A673 (cell line): ENCODE measurements around the gene OR51M1. TPM values are rescaled to one million over a fixed set of nuclear protein-coding genes. Genes with fewer than 3 reads are reported as not detected.

Source experiments
- BruUV-seq: library from RNA; stranded (reverse); fragments of 400-500 nt; replicated peaks from 2 replicates; lab custom pipeline; 2021; lab: Mats Ljungman, UMichigan
- CTCF ChIA-PET: fragments of 300-600 bp; sonication (Branson Sonifier 250); formaldehyde crosslinking; loops from one replicate; lab custom pipeline; 2022; ENCODE audit warnings: antibody characterized with exemption; lab: Charles Lee
- POLR2A ChIA-PET: fragments of 300-600 bp; sonication (Branson Sonifier 250); formaldehyde crosslinking; loops from one replicate; lab custom pipeline; 2022; ENCODE audit warnings: antibody characterized with exemption; ENCODE audit not compliant: low non-redundant PET; lab: Charles Lee
- DNase-seq: peaks from one replicate; pipeline ENCODE4 v3.0.0-alpha.2; 2015; ENCODE audit warnings: low spot score
- H3K27ac ChIP-seq: fragments of 200-600 bp; sonication (generic); 2 replicates; pipeline ENCODE4 v1.5.1; 2016; ENCODE audit warnings: mixed run types, low read depth, mild to moderate bottlenecking, mixed read lengths, antibody characterized with exemption, low read length; ENCODE audit not compliant: poor library complexity, severe bottlenecking
- H3K27me3 ChIP-seq: fragments of 200-600 bp; sonication (generic); replicated peaks from 2 replicates; pipeline ENCODE4 v1.6.1; 2017; ENCODE audit warnings: mixed run types, low read depth, mild to moderate bottlenecking, mixed read lengths, antibody characterized with exemption, low read length; ENCODE audit not compliant: insufficient read depth, poor library complexity
- H3K36me3 ChIP-seq: fragments of 200-600 bp; sonication (generic); 2 replicates; pipeline ENCODE4 v1.6.1; 2016; ENCODE audit warnings: mixed run types, mild to moderate bottlenecking, mixed read lengths, antibody characterized with exemption, low read length; ENCODE audit not compliant: insufficient read depth, poor library complexity, severe bottlenecking
- H3K4me1 ChIP-seq: fragments of 200-600 bp; sonication (generic); 2 replicates; pipeline ENCODE4 v1.6.1; 2017; ENCODE audit warnings: mixed run types, mild to moderate bottlenecking, mixed read lengths, antibody characterized with exemption, low read length; ENCODE audit not compliant: insufficient read depth, poor library complexity, severe bottlenecking
- H3K4me3 ChIP-seq: fragments of 200-600 bp; sonication (generic); 2 replicates; pipeline ENCODE4 v1.5.1; 2016; ENCODE audit warnings: low read depth, mixed run types, mild to moderate bottlenecking, mixed read lengths, low read length; ENCODE audit not compliant: poor library complexity, severe bottlenecking
- H3K9me3 ChIP-seq: fragments of 200-600 bp; sonication (generic); 2 replicates; pipeline ENCODE4 v1.6.1; 2016; ENCODE audit warnings: mixed run types, low read depth, mild to moderate bottlenecking, mixed read lengths, antibody characterized with exemption, low read length; ENCODE audit not compliant: poor library complexity, severe bottlenecking
- EZH2 ChIP-seq: fragments of 200-600 bp; sonication (generic); IDR thresholded peaks from 2 replicates; pipeline ENCODE4 v1.6.1; 2017; ENCODE audit warnings: borderline replicate concordance, low read depth, mild to moderate bottlenecking, mixed read lengths, antibody characterized with exemption, low read length; ENCODE audit not compliant: poor library complexity, severe bottlenecking
- intact Hi-C: fragments of 100-400 bp; cut with micrococcal nuclease; formaldehyde crosslinking; loops from one replicate; pipeline ENCODE4 v1.10.0; 2022; ENCODE audit not compliant: unreplicated experiment
- total RNA-seq: library from RNA; stranded (reverse); gene quantifications from 2 replicates; pipeline ENCODE4 v1.2.3, GENCODE V29; 2021
- TF ChIP-seq, protein P1 (sequence below): fragments of 300-800, 200-600 bp; sonication (generic); conservative IDR thresholded peaks from 2 replicates; pipeline ENCODE4 v1.5.1; 2017; ENCODE audit warnings: low read depth, mild to moderate bottlenecking, antibody characterized with exemption, low read length, moderate library complexity, mixed read lengths

Gene OR51M1
- total RNA-seq, 1 experiment from 2014 or later = not detected

DNA sequence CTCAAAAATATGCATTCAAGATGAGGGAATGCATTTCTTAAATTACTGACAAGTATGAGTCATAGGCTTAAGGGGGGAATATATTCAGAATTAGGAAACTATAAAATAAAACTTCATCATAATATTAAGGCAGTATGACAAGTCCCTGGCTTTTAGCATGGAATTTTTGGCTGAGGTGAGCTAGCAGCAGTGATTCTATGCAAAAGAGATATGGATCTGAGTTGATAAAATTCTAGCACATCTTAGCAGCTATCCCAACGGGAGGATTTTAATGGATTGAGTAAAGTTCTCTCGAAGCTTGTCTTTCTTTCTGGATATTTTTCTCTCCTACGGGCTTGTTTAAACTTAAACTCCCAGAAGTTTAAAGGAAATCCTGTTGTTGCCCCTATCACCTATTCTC, 39.5 kb downstream of the OR51M1 start:
- POLR2A ChIA-PET = no interaction called here
- Histone ChIP-seq H3K4me1 (no peaks in the 10 kb centered on the region), H3K27me3 (no peaks in the 10 kb centered on the region), H3K27ac (no peak overlapping the region), H3K36me3 (no peaks in the 10 kb centered on the region), H3K9me3 (no peaks in the 10 kb centered on the region), H3K4me3 (no peak overlapping the region)
- TF ChIP-seq EZH2 = no peak
- TF ChIP-seq, protein P1, sequence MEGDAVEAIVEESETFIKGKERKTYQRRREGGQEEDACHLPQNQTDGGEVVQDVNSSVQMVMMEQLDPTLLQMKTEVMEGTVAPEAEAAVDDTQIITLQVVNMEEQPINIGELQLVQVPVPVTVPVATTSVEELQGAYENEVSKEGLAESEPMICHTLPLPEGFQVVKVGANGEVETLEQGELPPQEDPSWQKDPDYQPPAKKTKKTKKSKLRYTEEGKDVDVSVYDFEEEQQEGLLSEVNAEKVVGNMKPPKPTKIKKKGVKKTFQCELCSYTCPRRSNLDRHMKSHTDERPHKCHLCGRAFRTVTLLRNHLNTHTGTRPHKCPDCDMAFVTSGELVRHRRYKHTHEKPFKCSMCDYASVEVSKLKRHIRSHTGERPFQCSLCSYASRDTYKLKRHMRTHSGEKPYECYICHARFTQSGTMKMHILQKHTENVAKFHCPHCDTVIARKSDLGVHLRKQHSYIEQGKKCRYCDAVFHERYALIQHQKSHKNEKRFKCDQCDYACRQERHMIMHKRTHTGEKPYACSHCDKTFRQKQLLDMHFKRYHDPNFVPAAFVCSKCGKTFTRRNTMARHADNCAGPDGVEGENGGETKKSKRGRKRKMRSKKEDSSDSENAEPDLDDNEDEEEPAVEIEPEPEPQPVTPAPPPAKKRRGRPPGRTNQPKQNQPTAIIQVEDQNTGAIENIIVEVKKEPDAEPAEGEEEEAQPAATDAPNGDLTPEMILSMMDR = no peak
- CTCF ChIA-PET = no interaction called here
- DNase-seq = no peak
- BruUV-seq = no TSS peak
- intact Hi-C loops = no loop called here

DNA sequence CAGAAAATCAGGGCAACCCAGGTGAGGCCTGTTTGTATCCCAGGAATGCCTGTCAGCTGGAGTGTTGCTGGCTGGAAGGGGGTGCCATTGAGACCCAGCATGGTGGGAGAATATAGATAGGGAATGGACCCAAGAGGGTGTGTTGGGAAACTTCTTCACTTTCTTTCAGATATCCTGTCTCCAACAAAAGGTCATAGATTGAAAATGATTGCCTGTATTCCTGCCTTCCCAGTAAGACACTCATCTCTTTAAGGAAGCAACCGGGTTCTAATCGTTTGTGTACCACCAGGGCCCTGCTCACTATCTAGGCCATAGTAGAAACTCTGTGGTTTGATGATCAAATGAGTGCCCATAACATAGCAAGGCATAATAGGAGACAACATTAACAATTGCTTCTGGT, 57.8 kb downstream of the OR51M1 start, which contains the start of gene OR51I1:
TSS of gene OR51I1 (minus strand) at position 101 of the 400 bp plus-strand sequence. CDS start at position 101, 0 bp downstream.
- Histone ChIP-seq H3K36me3 (no peaks in the 10 kb centered on the region), H3K27ac (no peak within 1 kb of the TSS), H3K4me3 (no peak within 1 kb of the TSS), H3K4me1 (no peaks in the 10 kb centered on the region), H3K27me3 (no peaks in the 10 kb centered on the region), H3K9me3 (no peaks in the 10 kb centered on the region)
- no TSS peak for BruUV-seq
- CTCF ChIA-PET = no interaction called here
- TF ChIP-seq, protein P1 = no peak
- no peak for TF ChIP-seq EZH2
- POLR2A ChIA-PET = no interaction called here
- DNase-seq = no peak
- intact Hi-C loops = no loop called here

Other genes with a start within 250 kb of the OR51M1 start
- not detected in 2 replicates for gene OR52A5, start 245.5 kb upstream of the OR51M1 start, total RNA-seq
- gene OR52A1, start 229.1 kb upstream of the OR51M1 start, total RNA-seq = not detected in 2 replicates
- not detected in 2 replicates for gene OR51V1, start 183.1 kb upstream of the OR51M1 start, total RNA-seq
- gene HBB, start 156.7 kb upstream of the OR51M1 start, total RNA-seq = not detected in 2 replicates
- gene HBD, start 149.3 kb upstream of the OR51M1 start, total RNA-seq = not detected in 2 replicates
- gene HBG1, start 134.0 kb upstream of the OR51M1 start, total RNA-seq = not detected in 2 replicates
- not detected in 2 replicates for gene HBG2, start 129.0 kb upstream of the OR51M1 start, total RNA-seq
- gene HBE1, start 113.9 kb upstream of the OR51M1 start, total RNA-seq = not detected in 2 replicates
- gene OR51B4, start 81.9 kb upstream of the OR51M1 start, total RNA-seq = not detected in 2 replicates
- not detected in 2 replicates for gene OR51B2, start 59.5 kb upstream of the OR51M1 start, total RNA-seq
- gene OR51B5, start 40.3 kb upstream of the OR51M1 start, total RNA-seq = not detected in 2 replicates
- gene OR51B6, start 32.3 kb upstream of the OR51M1 start, total RNA-seq = not detected in 2 replicates
- gene OR51Q1, start 38.3 kb downstream of the OR51M1 start, total RNA-seq = not detected in 2 replicates
- not detected in 2 replicates for gene OR51I1, start 57.7 kb downstream of the OR51M1 start, total RNA-seq
- not detected in 2 replicates for gene OR51I2, start 65.5 kb downstream of the OR51M1 start, total RNA-seq
- not detected in 2 replicates for gene OR52D1, start 104.9 kb downstream of the OR51M1 start, total RNA-seq
- gene UBQLN3, start 126.1 kb downstream of the OR51M1 start, total RNA-seq = not detected in 2 replicates
- gene UBQLNL, start 132.9 kb downstream of the OR51M1 start, total RNA-seq = not detected in 2 replicates
- gene OR52H1, start 164.7 kb downstream of the OR51M1 start, total RNA-seq = not detected in 2 replicates
- not detected in 2 replicates for gene OR52B6, start 197.1 kb downstream of the OR51M1 start, total RNA-seq
- 0.13 and 0.52 TPM in 2 replicates for gene TRIM6, start 212.8 kb downstream of the OR51M1 start, total RNA-seq
- gene TRIM34, start 241.2 kb downstream of the OR51M1 start, total RNA-seq = 0.41 and 0.79 TPM in 2 replicates